GM12878 (cell line): ENCODE measurements around the gene PLXNA4. TPM values are rescaled to one million over a fixed set of nuclear protein-coding genes. Genes with fewer than 3 reads are reported as not detected.

Experiments used
- ATAC-seq: fragments of 200-7000 bp; cut with Tn5 transposase; 3 replicates; pipeline ENCODE4 v1.9.1; 2020; ENCODE audit warnings: mild to moderate bottlenecking, moderate library complexity
- BruUV-seq: library from RNA; stranded (reverse); fragments of 400-500 nt; replicated peaks from 2 replicates; lab custom pipeline; 2021; lab: Mats Ljungman, UMichigan
- CTCF ChIA-PET: fragments of 300-600 bp; sonication (Branson Sonifier 250); formaldehyde crosslinking; extraction: SDS; loops from one replicate; lab custom pipeline; 2021; ENCODE audit warnings: inconsistent platforms; lab: Yijun Ruan, JAX
- POLR2A ChIA-PET: fragments of 350-600 bp; formaldehyde crosslinking; extraction: SDS; loops from one replicate; lab custom pipeline; 2021; ENCODE audit warnings: inconsistent platforms; lab: Charles Lee
- RAD21 ChIA-PET: fragments of 300-600 bp; sonication (Branson Sonifier 250); formaldehyde crosslinking; loops from one replicate; lab custom pipeline; 2023; ENCODE audit warnings: antibody characterized with exemption; ENCODE audit not compliant: unreplicated experiment; lab: Charles Lee
- SMC1A ChIA-PET: fragments of 300-600 bp; sonication (Branson Sonifier 250); formaldehyde crosslinking; loops from one replicate; lab custom pipeline; 2023; ENCODE audit not compliant: unreplicated experiment, uncharacterized antibody; lab: Charles Lee
- DNase-seq: peaks from one replicate; pipeline ENCODE4 v3.0.0-alpha.2; 2011; ENCODE audit warnings: low read depth, low spot score
- FAIRE-seq: peaks from 3 replicates; lab custom pipeline; 2011; peaks lifted over from hg19 to GRCh38; lab: Jason Lieb, UNC
- H2AFZ ChIP-seq: 2 replicates; pipeline ENCODE4 v1.6.0; 2011; ENCODE audit warnings: low read depth, low read length, control low read depth; ENCODE audit not compliant: control insufficient read depth
- H3K27ac ChIP-seq: 2 replicates; pipeline ENCODE4 v1.5.1; 2011; ENCODE audit warnings: control low read depth; ENCODE audit not compliant: control insufficient read depth, insufficient read depth
- H3K27me3 ChIP-seq, 2 experiments: replicated peaks in 1 of 2; 2 replicates each; pipeline versions ENCODE4 v1.6.0 to v1.6.1; 2011; ENCODE audit warnings: low read length in 1 of 2; ENCODE audit not compliant: control insufficient read depth in 2 of 2, insufficient read depth in 2 of 2
- H3K36me3 ChIP-seq, 2 experiments: 2 replicates each; pipeline ENCODE4 v1.5.1; 2011; ENCODE audit warnings: low read length in 1 of 2; ENCODE audit not compliant: control insufficient read depth in 2 of 2, insufficient read depth in 2 of 2
- H3K4me1 ChIP-seq: 2 replicates; pipeline ENCODE4 v1.6.1; 2011; ENCODE audit warnings: mild to moderate bottlenecking, low read length, moderate library complexity, mixed read lengths; ENCODE audit not compliant: control insufficient read depth, insufficient read depth
- H3K4me2 ChIP-seq: 2 replicates; pipeline ENCODE4 v1.6.0; 2011; ENCODE audit warnings: control low read depth; ENCODE audit not compliant: control insufficient read depth, insufficient read depth
- H3K4me3 ChIP-seq: fragments of 200-600 bp; sonication (generic); 2 replicates; pipeline ENCODE4 v1.5.1; 2016
- H3K79me2 ChIP-seq: 2 replicates; pipeline ENCODE4 v1.6.0; 2011; ENCODE audit warnings: low read length; ENCODE audit not compliant: control insufficient read depth, insufficient read depth
- H3K9ac ChIP-seq: 2 replicates; pipeline ENCODE4 v1.8.0; 2011; ENCODE audit warnings: low read length, control low read depth, mixed read lengths; ENCODE audit not compliant: control insufficient read depth, insufficient read depth
- H3K9me3 ChIP-seq: replicated peaks from 3 replicates; pipeline ENCODE4 v1.5.1; 2011; ENCODE audit warnings: mild to moderate bottlenecking, low read length; ENCODE audit not compliant: control insufficient read depth, insufficient read depth
- H4K20me1 ChIP-seq: 2 replicates; pipeline ENCODE4 v1.6.0; 2011; ENCODE audit not compliant: control insufficient read depth, insufficient read depth
- LARP7 ChIP-seq: fragments of 450-650 bp; IDR thresholded peaks from 2 replicates; pipeline ENCODE4 v1.6.1; 2017; ENCODE audit warnings: mild to moderate bottlenecking
- NR2C2 ChIP-seq: IDR thresholded peaks from 2 replicates; pipeline ENCODE4 v1.6.1; 2011; ENCODE audit warnings: borderline replicate concordance, low read depth; ENCODE audit not compliant: control insufficient read depth, insufficient read length
- NR2F1 ChIP-seq: fragments of 450-650 bp; conservative IDR thresholded peaks from 2 replicates; pipeline ENCODE4 v1.6.1; 2017; ENCODE audit warnings: mild to moderate bottlenecking
- PKNOX1 ChIP-seq: fragments of 450-650 bp; IDR thresholded peaks from 2 replicates; pipeline ENCODE4 v1.6.1; 2016; ENCODE audit warnings: mild to moderate bottlenecking
- RAD51 ChIP-seq: fragments of 450-650 bp; IDR thresholded peaks from 2 replicates; pipeline ENCODE4 v1.6.1; 2016; ENCODE audit warnings: moderate library complexity, mild to moderate bottlenecking, inconsistent platforms
- RB1 ChIP-seq: fragments of 450-650 bp; formaldehyde crosslinking; IDR thresholded peaks from 2 replicates; pipeline ENCODE4 v1.6.1; 2017; ENCODE audit warnings: mild to moderate bottlenecking, borderline replicate concordance
- STAT1 ChIP-seq: fragments of 450-650 bp; conservative IDR thresholded peaks from 2 replicates; pipeline ENCODE4 v1.6.1; 2014; ENCODE audit warnings: antibody characterized with exemption, mild to moderate bottlenecking
- ZNF207 ChIP-seq: fragments of 450-650 bp; IDR thresholded peaks from 2 replicates; pipeline ENCODE4 v1.6.1; 2014; ENCODE audit warnings: antibody characterized with exemption, mild to moderate bottlenecking, borderline replicate concordance
- ZNF274 ChIP-seq: IDR thresholded peaks from one replicate; pipeline ENCODE4 v1.8.0; 2011; ENCODE audit not compliant: insufficient read length, insufficient read depth
- WGBS: methylation state at CpG from one replicate; pipeline ENCODE4 v1.1.6; 2016; ENCODE audit warnings: low lambda C conversion rate; ENCODE audit not compliant: insufficient replicate concordance, insufficient coverage; ENCODE audit errors: missing lambda C conversion rate; 5-methylcytosine and 5-hydroxymethylcytosine counted together
- in situ Hi-C: fragments of 300-500 bp; cut with MboI; formaldehyde crosslinking; loops from 9 replicates; pipeline ENCODE4 v1.14.3; 2018; ENCODE audit warnings: mixed read lengths
- intact Hi-C: fragments of 100-400 bp; cut with micrococcal nuclease; formaldehyde crosslinking; loops from one replicate; pipeline ENCODE4 v1.14.2; 2022; ENCODE audit not compliant: unreplicated experiment
- polyA plus RNA-seq, 11 experiments: library from polyadenylated mRNA; depleted of rRNA in 4 of 11; unstranded in 6 of 11; stranded (reverse) in 5 of 11; fragments of >200 nt; fragmentation: Nextera tagmentation in 4 of 11; fragmentation: Illumina TruSeq in 1 of 11; extraction: Ambion mirVana in 4 of 11; extraction: Trizol in 1 of 11; gene quantifications; 1 replicate in 1 of 11; 2 replicates in 10 of 11; pipeline versions ENCODE4 v1.2.1 to v1.2.3, GENCODE V29; 2011 to 2016; ENCODE audit warnings: inconsistent platforms in 2 of 11, missing spikeins in 2 of 11, low read depth in 1 of 11
- total RNA-seq, 4 experiments: library from RNA; depleted of rRNA in 3 of 4; stranded (reverse); fragments of >200 nt in 3 of 4; fragmentation: Illumina TruSeq in 1 of 4; extraction: Trizol in 1 of 4; gene quantifications; 2 replicates each; pipeline versions ENCODE4 v1.2.1 to v1.2.3, GENCODE V29; 2013 to 2021
- TF ChIP-seq, protein P1 (sequence below): fragments of 450-650 bp; formaldehyde crosslinking; IDR thresholded peaks from 2 replicates; pipeline ENCODE4 v1.5.0; 2022; ENCODE audit warnings: mild to moderate bottlenecking, missing genetic modification characterization
- TF ChIP-seq, protein P2 (sequence below): IDR thresholded peaks from 2 replicates; pipeline ENCODE4 v1.6.1; 2012; ENCODE audit warnings: improper control_type of control experiment, low read depth, low read length; ENCODE audit not compliant: insufficient replicate concordance

The PLXNA4 gene
- total and polyA plus RNA-seq, 10 of the 15 experiments (the other 5 are each of a cell fraction or from before 2014, with no cell fraction given) = 0.03 TPM; not detected in 9

DNA sequence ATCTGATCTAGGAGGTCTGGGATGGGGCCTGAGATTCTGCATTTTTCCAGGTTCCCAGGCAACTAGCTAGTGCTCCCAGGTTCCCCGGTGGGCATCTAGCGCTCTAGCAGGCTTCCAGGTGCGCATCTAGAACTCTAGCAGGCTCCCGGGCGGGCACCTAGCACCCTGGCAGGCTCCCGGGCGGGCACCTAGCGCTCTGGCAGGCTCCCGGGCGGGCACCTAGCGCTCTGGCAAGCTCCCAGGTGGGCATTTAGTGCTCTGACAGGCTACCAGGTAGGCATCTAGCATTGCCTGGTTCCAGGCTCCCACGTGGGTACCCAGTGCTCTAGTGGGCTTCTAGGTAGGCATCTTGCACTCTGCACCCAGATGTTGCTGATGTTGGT lies 414.7 kb downstream of the PLXNA4 start:
- H3K27me3 ChIP-seq = no peaks in the 10 kb centered on the region
- TF ChIP-seq RB1 (no peak), LARP7 (no peak), ZNF274 (no peak), PKNOX1 (no peak), STAT1 (no peak), ZNF207 (no peak), NR2F1 (no peak), NR2C2 (no peak), RAD51 (no peak)
- TF ChIP-seq, protein P1, sequence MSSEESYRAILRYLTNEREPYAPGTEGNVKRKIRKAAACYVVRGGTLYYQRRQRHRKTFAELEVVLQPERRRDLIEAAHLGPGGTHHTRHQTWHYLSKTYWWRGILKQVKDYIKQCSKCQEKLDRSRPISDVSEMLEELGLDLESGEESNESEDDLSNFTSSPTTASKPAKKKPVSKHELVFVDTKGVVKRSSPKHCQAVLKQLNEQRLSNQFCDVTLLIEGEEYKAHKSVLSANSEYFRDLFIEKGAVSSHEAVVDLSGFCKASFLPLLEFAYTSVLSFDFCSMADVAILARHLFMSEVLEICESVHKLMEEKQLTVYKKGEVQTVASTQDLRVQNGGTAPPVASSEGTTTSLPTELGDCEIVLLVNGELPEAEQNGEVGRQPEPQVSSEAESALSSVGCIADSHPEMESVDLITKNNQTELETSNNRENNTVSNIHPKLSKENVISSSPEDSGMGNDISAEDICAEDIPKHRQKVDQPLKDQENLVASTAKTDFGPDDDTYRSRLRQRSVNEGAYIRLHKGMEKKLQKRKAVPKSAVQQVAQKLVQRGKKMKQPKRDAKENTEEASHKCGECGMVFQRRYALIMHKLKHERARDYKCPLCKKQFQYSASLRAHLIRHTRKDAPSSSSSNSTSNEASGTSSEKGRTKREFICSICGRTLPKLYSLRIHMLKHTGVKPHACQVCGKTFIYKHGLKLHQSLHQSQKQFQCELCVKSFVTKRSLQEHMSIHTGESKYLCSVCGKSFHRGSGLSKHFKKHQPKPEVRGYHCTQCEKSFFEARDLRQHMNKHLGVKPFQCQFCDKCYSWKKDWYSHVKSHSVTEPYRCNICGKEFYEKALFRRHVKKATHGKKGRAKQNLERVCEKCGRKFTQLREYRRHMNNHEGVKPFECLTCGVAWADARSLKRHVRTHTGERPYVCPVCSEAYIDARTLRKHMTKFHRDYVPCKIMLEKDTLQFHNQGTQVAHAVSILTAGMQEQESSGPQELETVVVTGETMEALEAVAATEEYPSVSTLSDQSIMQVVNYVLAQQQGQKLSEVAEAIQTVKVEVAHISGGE (CRISPR knock-in tag) = no peak
- TF ChIP-seq, protein P2, sequence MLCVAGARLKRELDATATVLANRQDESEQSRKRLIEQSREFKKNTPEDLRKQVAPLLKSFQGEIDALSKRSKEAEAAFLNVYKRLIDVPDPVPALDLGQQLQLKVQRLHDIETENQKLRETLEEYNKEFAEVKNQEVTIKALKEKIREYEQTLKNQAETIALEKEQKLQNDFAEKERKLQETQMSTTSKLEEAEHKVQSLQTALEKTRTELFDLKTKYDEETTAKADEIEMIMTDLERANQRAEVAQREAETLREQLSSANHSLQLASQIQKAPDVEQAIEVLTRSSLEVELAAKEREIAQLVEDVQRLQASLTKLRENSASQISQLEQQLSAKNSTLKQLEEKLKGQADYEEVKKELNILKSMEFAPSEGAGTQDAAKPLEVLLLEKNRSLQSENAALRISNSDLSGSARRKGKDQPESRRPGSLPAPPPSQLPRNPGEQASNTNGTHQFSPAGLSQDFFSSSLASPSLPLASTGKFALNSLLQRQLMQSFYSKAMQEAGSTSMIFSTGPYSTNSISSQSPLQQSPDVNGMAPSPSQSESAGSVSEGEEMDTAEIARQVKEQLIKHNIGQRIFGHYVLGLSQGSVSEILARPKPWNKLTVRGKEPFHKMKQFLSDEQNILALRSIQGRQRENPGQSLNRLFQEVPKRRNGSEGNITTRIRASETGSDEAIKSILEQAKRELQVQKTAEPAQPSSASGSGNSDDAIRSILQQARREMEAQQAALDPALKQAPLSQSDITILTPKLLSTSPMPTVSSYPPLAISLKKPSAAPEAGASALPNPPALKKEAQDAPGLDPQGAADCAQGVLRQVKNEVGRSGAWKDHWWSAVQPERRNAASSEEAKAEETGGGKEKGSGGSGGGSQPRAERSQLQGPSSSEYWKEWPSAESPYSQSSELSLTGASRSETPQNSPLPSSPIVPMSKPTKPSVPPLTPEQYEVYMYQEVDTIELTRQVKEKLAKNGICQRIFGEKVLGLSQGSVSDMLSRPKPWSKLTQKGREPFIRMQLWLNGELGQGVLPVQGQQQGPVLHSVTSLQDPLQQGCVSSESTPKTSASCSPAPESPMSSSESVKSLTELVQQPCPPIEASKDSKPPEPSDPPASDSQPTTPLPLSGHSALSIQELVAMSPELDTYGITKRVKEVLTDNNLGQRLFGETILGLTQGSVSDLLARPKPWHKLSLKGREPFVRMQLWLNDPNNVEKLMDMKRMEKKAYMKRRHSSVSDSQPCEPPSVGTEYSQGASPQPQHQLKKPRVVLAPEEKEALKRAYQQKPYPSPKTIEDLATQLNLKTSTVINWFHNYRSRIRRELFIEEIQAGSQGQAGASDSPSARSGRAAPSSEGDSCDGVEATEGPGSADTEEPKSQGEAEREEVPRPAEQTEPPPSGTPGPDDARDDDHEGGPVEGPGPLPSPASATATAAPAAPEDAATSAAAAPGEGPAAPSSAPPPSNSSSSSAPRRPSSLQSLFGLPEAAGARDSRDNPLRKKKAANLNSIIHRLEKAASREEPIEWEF = no peak
- TF ChIP-seq, all 136 proteins: peak for 0
- ATAC-seq = no peak
- no peak overlapping the region for H3K4me3 ChIP-seq
- CTCF ChIA-PET = no interaction called here
- H3K9ac ChIP-seq = no peak overlapping the region
- no peaks in the 10 kb centered on the region for H3K4me1 ChIP-seq
- BruUV-seq = no TSS peak
- DNase-seq = no peak
- H3K36me3 ChIP-seq = no peaks in the 10 kb centered on the region
- SMC1A ChIA-PET = no interaction called here
- H3K4me2 ChIP-seq = no peak overlapping the region
- H3K27ac ChIP-seq = no peak overlapping the region
- no peaks in the 10 kb centered on the region for H3K79me2 ChIP-seq
- RAD21 ChIA-PET = no interaction called here
- no peaks in the 10 kb centered on the region for H4K20me1 ChIP-seq
- no peak for FAIRE-seq
- 40% methylated on average over 12 of the region's 12 CpGs for WGBS
- in situ Hi-C loops = no loop called here
- no peaks in the 10 kb centered on the region for H3K9me3 ChIP-seq
- intact Hi-C loops = no loop called here
- no peak overlapping the region for H2AFZ ChIP-seq
- POLR2A ChIA-PET = no interaction called here
